Pancreas (tissue), 10 donors: ENCODE data around the gene POLR2C. TPM values are rescaled to one million over a fixed set of nuclear protein-coding genes. Genes with fewer than 3 reads are reported as not detected.
A peak's percentile ranks its signal among the peaks of the same experiment; 100 is the strongest.

Experiments
- ATAC-seq, 4 donors: fragments of 200-7000 bp; cut with Tn5 transposase; one replicate each; pipeline versions ENCODE4 v1.8.0 to v1.9.1; 2020; ENCODE audit warnings: mild to moderate bottlenecking in 4 of 4, moderate library complexity in 4 of 4
- DNase-seq, 6 donors: peaks; one replicate each; pipeline ENCODE4 v3.0.0-alpha.2; 2020
- FAIRE-seq: peaks from 2 replicates; lab custom pipeline; 2012; peaks lifted over from hg19 to GRCh38; lab: Jason Lieb, UNC
- H3K27ac ChIP-seq, 4 donors: fragments of 200-600 bp; sonication (generic); 1 replicate in 3 of 4; 2 replicates in 1 of 4; pipeline versions ENCODE4 v1.5.0 to v1.8.0; 2020
- H3K27me3 ChIP-seq, 4 donors: fragments of 200-600 bp; one replicate each; pipeline ENCODE4 v1.8.0; 2021
- H3K36me3 ChIP-seq, 3 donors: fragments of 200-600 bp; sonication (generic) in 1 of 3; one replicate each; pipeline versions ENCODE4 v1.5.0 to v1.8.0; 2020 to 2021
- H3K4me1 ChIP-seq, 3 donors: fragments of 200-600 bp; one replicate each; pipeline ENCODE4 v1.8.0; 2021
- H3K4me3 ChIP-seq, 4 donors: fragments of 200-600 bp; sonication (generic) in 2 of 4; one replicate each; pipeline versions ENCODE4 v1.5.0 to v1.8.0; 2020 to 2021
- H3K9me3 ChIP-seq, 4 donors: fragments of 200-600 bp; one replicate each; pipeline ENCODE4 v1.8.0; 2021
- CTCF ChIP-seq, 4 donors: fragments of 200-600 bp; sonication (generic) in 3 of 4; IDR thresholded peaks; one replicate each; pipeline versions ENCODE4 v1.5.0 to v1.8.0; 2021; ENCODE audit warnings: antibody characterized with exemption in 4 of 4
- WGBS, 2 donors: extraction: QIAGEN DNeasy Blood & Tissue Kit; methylation state at CpG; one replicate each; pipeline ENCODE4 v1.1.7; 2013; 5-methylcytosine and 5-hydroxymethylcytosine counted together
- intact Hi-C, 3 donors: fragments of 100-400 bp; cut with DNase I; formaldehyde crosslinking; loops; one replicate each; pipeline versions ENCODE4 v1.11.1 to v1.14.2; 2022
- polyA plus RNA-seq, 2 donors: library from polyadenylated mRNA; stranded (reverse); fragments of 200-250 nt; gene quantifications; one replicate each; pipeline ENCODE4 v1.2.3, GENCODE V29; 2013
- total RNA-seq, 6 donors: library from RNA; stranded (reverse); fragmentation: NEBNext Ultra II Directional in 4 of 6; extraction: Animal tissue kit (Norgen Biotek cat#: 25700) in 4 of 6; gene quantifications; one replicate each; pipeline versions ENCODE4 v1.2.1 to v1.2.4, GENCODE V29; 2021 to 2023
- donor health status: healthy with polysubstance abuse.
- donor health status: DM: no; HTN: no; CAD: no; lungs with moderate emphysema.
- donor health status: DM: no; HTN: no; CAD: no.
- donor health status: control.
- donor health status: control.
- donor health status: Bipolar disorder and iron deficiency.
- donor health status: DM: yes; HTN: yes; CAD: no.
- donor health status: DM: no; HTN: no; CAD: no.
- donor health status: DM: no; HTN: no; CAD: no.
- donor health status: DM: yes; HTN: yes; CAD: no.

POLR2C gene
- total and polyA plus RNA-seq, 8 donors: 20.4 to 43.9 (median 25.1) TPM

GRCh38 chr16:57482845-57483545 is 20.5 kb downstream of the POLR2C start:
- Histone ChIP-seq H3K27me3 (no peaks in the 10 kb centered on the region), H3K36me3 (no peaks in the 10 kb centered on the region), H3K9me3 (no peaks in the 10 kb centered on the region), H3K4me3 (no peak overlapping the region), H3K27ac (no peak overlapping the region), H3K4me1 (peaks cover 0 to 22% (median 7%) of the 10 kb centered on the region in 3 donors)
- FAIRE-seq: no peak
- intact Hi-C loops: no loop called here
- TF ChIP-seq CTCF (IDR thresholded peaks at IDR 0.05): no peak
- peak in 2 of 6 donors; percentile 41 to 64 for DNase-seq
- 50 to 55% methylated on average over 13 to 14 of the region's 14 CpGs for WGBS, 2 donors
- no peak for ATAC-seq

- H3K4me1 ChIP-seq: peaks cover 0 to 22% (median 7%) of the 10 kb centered on the region in 3 donors
- intact Hi-C loops: no loop called here
- 55 to 58% methylated on average over 19 of the region's 19 CpGs for WGBS, 2 donors
- H3K27me3 ChIP-seq: no peaks in the 10 kb centered on the region
- no peak overlapping the region for H3K4me3 ChIP-seq
- H3K36me3 ChIP-seq: no peaks in the 10 kb centered on the region
- peak overlapping the region in 2 of 4 donors; percentile 11 to 13 for H3K27ac ChIP-seq
- FAIRE-seq (no peak), DNase-seq (peak in 1 of 6 donors; percentile 74), ATAC-seq (no peak)
- no peaks in the 10 kb centered on the region for H3K9me3 ChIP-seq
- TF ChIP-seq CTCF (IDR thresholded peaks at IDR 0.05): no peak
These were observed 21.4 kb downstream of the POLR2C start for GRCh38 chr16:57483725-57484514.

- Histone ChIP-seq H3K27me3 (no peaks in the 10 kb centered on the region), H3K9me3 (no peaks in the 10 kb centered on the region), H3K4me3 (peak overlapping the region in 1 of 4 donors; percentile 81), H3K4me1 (peaks cover 0 to 18% (median 7%) of the 10 kb centered on the region in 3 donors), H3K27ac (peak overlapping the region in 1 of 4 donors; percentile 13), H3K36me3 (no peaks in the 10 kb centered on the region)
- DNase-seq (no peak), ATAC-seq (no peak), FAIRE-seq (no peak)
- 86 to 89% methylated on average over 8 of the region's 8 CpGs for WGBS, 2 donors
- intact Hi-C loops: no loop called here
- TF ChIP-seq CTCF (IDR thresholded peaks at IDR 0.05): no peak
These were observed 22.1 kb downstream of the POLR2C start for GRCh38 chr16:57484515-57485005.

- Histone ChIP-seq H3K9me3 (no peaks in the 10 kb centered on the region), H3K27ac (peak overlapping the region; percentile 42 to 58 (median 52)), H3K4me3 (peak overlapping the region; percentile 72 to 81 (median 78)), H3K36me3 (no peaks in the 10 kb centered on the region), H3K4me1 (peaks cover 0 to 13% (median 7%) of the 10 kb centered on the region in 3 donors), H3K27me3 (no peaks in the 10 kb centered on the region)
- ATAC-seq: peak; percentile 7 to 22 (median 12)
- WGBS, 2 donors: 57% methylated on average over 14 of the region's 14 CpGs
- no peak for TF ChIP-seq CTCF (IDR thresholded peaks at IDR 0.05)
- intact Hi-C loops: no loop called here
- DNase-seq: peak in 2 of 6 donors; percentile 34 to 68
- no peak for FAIRE-seq
These were observed 22.8 kb downstream of the POLR2C start for GRCh38 chr16:57485091-57485915.
